Smooth muscle cell of the brain vasculature (primary cell): Measurements from ENCODE around the gene ILF2.
"Not testable (repeated sequence)": the region's sequence is repeated elsewhere in the genome, so short reads cannot be mapped to it uniquely, and the experiment has no call there.

Experiments
- DNase-seq: peaks from one replicate; pipeline ENCODE4 v3.0.0-alpha.2; 2012; ENCODE audit warnings: low read depth, low spot score

Gene ILF2

GRCh38 chr1:153649137-153649862 lies 21.5 kb downstream of the ILF2 start:
- DNase-seq, result no peak

GRCh38 chr1:153648000-153648643 lies 22.7 kb downstream of the ILF2 start:
- no peak for DNase-seq

GRCh38 chr1:153647346-153647714 lies 23.5 kb downstream of the ILF2 start:
- no peak for DNase-seq

- DNase-seq, result no peak
These were observed 24.0 kb downstream of the ILF2 start for GRCh38 chr1:153646672-153647345.

- no peak for DNase-seq
These were observed 27.0 kb downstream of the ILF2 start for GRCh38 chr1:153643816-153644215.

GRCh38 chr1:153643100-153643499 lies 27.7 kb downstream of the ILF2 start:
- no peak for DNase-seq

- DNase-seq, result no peak
These were observed 28.6 kb downstream of the ILF2 start for GRCh38 chr1:153642161-153642560.

GRCh38 chr1:153640861-153641260 lies 29.9 kb downstream of the ILF2 start:
- DNase-seq, result no peak

GRCh38 chr1:153640213-153640612 lies 30.6 kb downstream of the ILF2 start:
- DNase-seq, result not testable (repeated sequence)

- DNase-seq, result no peak
These were observed 31.5 kb downstream of the ILF2 start for GRCh38 chr1:153639280-153639679.

GRCh38 chr1:153638261-153638660 lies 32.5 kb downstream of the ILF2 start:
- DNase-seq, result no peak

GRCh38 chr1:153636312-153636711 lies 34.5 kb downstream of the ILF2 start:
- DNase-seq, result no peak

- no peak for DNase-seq
These were observed 34.9 kb downstream of the ILF2 start for GRCh38 chr1:153635872-153636271.

- DNase-seq, result peak; percentile 97
These were observed 36.8 kb downstream of the ILF2 start, which contains the start of gene CHTOP for GRCh38 chr1:153633754-153634665. Gene CHTOP, plus strand, starts transcription at chr1:153634066. Its CDS starts 2,523 bp downstream, at chr1:153636589.

GRCh38 chr1:153633161-153633753 lies 37.5 kb downstream of the ILF2 start:
- DNase-seq, result no peak

- DNase-seq, result no peak
These were observed 39.5 kb downstream of the ILF2 start for GRCh38 chr1:153631047-153632022.

GRCh38 chr1:153630384-153630783 lies 40.4 kb downstream of the ILF2 start:
- DNase-seq, result no peak

GRCh38 chr1:153629971-153630370 lies 40.8 kb downstream of the ILF2 start:
- no peak for DNase-seq

- DNase-seq, result no peak
These were observed 41.5 kb downstream of the ILF2 start for GRCh38 chr1:153629343-153629665.

GRCh38 chr1:153628638-153629342 lies 42.0 kb downstream of the ILF2 start:
- no peak for DNase-seq
